WERI-Rb-1 (cell line): ENCODE measurements around the gene NAALADL2.

Source experiments
- DNase-seq: peaks from one replicate; pipeline ENCODE4 v3.0.0-alpha.2; 2020
- H3K27ac ChIP-seq: fragments of 250-450 bp; sonication (Bioruptor Pico); 2 replicates; pipeline ENCODE4 v1.5.1; 2020; ENCODE audit warnings: mild to moderate bottlenecking, moderate library complexity
- H3K27me3 ChIP-seq: fragments of 250-450 bp; sonication (Bioruptor Pico); 2 replicates; pipeline ENCODE4 v1.5.1; 2021; ENCODE audit warnings: mild to moderate bottlenecking, low read depth, moderate library complexity; ENCODE audit not compliant: insufficient read depth, severe bottlenecking
- H3K36me3 ChIP-seq: fragments of 250-450 bp; sonication (Bioruptor Pico); 2 replicates; pipeline ENCODE4 v1.5.1; 2020; ENCODE audit warnings: mild to moderate bottlenecking, moderate library complexity
- H3K4me3 ChIP-seq: 2 replicates; pipeline ENCODE4 v1.5.1; 2011; ENCODE audit warnings: low read depth, mild to moderate bottlenecking, control low read depth, low read length
- H3K9me3 ChIP-seq: fragments of 250-450 bp; sonication (Bioruptor Pico); 2 replicates; pipeline ENCODE4 v1.5.1; 2021; ENCODE audit warnings: mild to moderate bottlenecking, moderate library complexity; ENCODE audit not compliant: severe bottlenecking
- TF ChIP-seq, protein P1 (sequence below): IDR thresholded peaks from 2 replicates; pipeline ENCODE4 v1.5.1; 2011; ENCODE audit warnings: low read depth, mild to moderate bottlenecking, control low read depth, inconsistent platforms, low read length

Gene NAALADL2

DNA sequence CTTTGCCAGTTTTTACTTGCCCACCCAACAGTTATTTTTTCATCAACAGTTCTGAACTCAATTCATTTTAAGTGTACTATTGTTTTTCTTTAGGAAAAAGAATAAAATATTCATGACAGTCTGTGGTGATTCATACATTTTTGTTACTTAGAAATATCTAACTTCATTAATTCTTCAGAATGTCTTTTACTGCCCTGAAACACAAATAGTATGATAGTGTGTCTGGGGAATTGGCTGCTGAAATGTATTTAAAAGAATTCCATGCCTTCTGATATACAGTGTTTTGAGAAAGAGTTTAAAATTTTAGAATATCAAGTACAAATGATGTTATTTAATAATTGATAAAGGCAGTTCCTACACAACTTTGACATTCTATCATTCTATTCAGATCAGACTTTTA lies 854.1 kb downstream of the NAALADL2 start:
- no peaks in the 10 kb centered on the region for H3K27me3 ChIP-seq
- no peak overlapping the region for H3K27ac ChIP-seq
- TF ChIP-seq, protein P1, sequence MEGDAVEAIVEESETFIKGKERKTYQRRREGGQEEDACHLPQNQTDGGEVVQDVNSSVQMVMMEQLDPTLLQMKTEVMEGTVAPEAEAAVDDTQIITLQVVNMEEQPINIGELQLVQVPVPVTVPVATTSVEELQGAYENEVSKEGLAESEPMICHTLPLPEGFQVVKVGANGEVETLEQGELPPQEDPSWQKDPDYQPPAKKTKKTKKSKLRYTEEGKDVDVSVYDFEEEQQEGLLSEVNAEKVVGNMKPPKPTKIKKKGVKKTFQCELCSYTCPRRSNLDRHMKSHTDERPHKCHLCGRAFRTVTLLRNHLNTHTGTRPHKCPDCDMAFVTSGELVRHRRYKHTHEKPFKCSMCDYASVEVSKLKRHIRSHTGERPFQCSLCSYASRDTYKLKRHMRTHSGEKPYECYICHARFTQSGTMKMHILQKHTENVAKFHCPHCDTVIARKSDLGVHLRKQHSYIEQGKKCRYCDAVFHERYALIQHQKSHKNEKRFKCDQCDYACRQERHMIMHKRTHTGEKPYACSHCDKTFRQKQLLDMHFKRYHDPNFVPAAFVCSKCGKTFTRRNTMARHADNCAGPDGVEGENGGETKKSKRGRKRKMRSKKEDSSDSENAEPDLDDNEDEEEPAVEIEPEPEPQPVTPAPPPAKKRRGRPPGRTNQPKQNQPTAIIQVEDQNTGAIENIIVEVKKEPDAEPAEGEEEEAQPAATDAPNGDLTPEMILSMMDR = no peak
- no peak for DNase-seq
- no peaks in the 10 kb centered on the region for H3K9me3 ChIP-seq
- H3K36me3 ChIP-seq = no peaks in the 10 kb centered on the region
- no peak overlapping the region for H3K4me3 ChIP-seq

DNA sequence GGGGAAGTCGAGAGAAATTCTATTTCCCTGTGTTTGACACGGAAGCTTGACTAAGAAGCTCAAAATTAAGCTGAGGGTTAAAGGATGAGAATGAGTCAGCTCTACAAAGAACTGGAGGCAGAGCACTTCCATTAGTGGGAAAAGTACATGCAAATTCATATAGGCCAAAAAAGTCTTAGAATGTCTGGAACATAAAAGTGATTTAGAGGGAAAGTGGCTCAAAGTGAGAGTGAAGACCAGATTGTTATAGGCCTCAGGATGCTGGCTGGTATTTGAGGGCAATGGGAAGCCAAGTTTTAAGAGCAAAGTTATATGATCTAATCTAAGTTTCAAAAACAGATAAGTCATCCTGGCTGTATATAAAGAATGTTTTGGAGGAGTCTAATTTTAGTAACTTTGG lies 857.3 kb downstream of the NAALADL2 start:
- DNase-seq = no peak
- Histone ChIP-seq H3K9me3 (no peaks in the 10 kb centered on the region), H3K27ac (no peak overlapping the region), H3K27me3 (no peaks in the 10 kb centered on the region), H3K36me3 (no peaks in the 10 kb centered on the region), H3K4me3 (no peak overlapping the region)
- TF ChIP-seq, protein P1 = no peak

DNA sequence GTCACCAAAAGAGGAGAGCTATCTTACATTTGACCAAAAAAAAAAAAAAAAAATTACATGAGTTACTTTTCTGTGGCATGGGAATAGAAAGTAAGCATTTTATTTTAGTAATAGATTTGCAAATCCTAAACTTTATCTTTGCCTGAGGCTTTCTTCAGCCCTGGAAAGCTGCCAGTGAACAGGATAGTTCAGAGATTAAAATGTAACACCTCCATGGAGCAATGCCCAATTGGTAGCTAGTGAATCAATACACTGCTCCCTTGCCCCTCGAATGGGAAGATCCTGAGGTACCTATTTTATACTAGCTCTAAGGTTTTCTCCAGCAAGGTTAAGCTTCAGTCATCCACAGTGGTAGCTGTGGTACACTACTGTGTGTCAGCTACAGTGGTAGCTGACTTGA lies 867.1 kb downstream of the NAALADL2 start:
- no peak overlapping the region for H3K4me3 ChIP-seq
- no peaks in the 10 kb centered on the region for H3K36me3 ChIP-seq
- no peaks in the 10 kb centered on the region for H3K27me3 ChIP-seq
- no peak overlapping the region for H3K27ac ChIP-seq
- DNase-seq = no peak
- TF ChIP-seq, protein P1 = no peak
- H3K9me3 ChIP-seq = no peaks in the 10 kb centered on the region

DNA sequence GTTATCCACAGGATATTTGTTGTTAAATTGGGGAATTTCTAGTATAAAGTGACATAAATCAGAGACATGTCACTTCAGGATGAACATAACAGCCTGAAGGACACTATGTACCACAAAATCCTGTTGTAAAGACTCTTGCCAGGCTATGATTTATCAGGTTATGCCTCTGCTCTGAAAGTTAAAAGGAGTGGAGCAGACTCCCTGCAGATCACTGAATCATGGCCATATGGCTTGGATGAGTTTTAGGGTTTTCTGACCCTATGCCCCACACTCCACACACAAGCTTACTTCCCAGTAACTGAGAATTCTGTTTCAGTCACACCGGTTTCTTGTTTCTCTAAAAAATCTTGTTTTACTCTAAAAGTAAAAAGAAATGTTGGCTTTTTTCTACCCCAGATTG lies 869.4 kb downstream of the NAALADL2 start:
- H3K27me3 ChIP-seq = no peaks in the 10 kb centered on the region
- no peak overlapping the region for H3K27ac ChIP-seq
- TF ChIP-seq, protein P1 = no peak
- H3K4me3 ChIP-seq = no peak overlapping the region
- DNase-seq = no peak
- no peaks in the 10 kb centered on the region for H3K36me3 ChIP-seq
- no peaks in the 10 kb centered on the region for H3K9me3 ChIP-seq

DNA sequence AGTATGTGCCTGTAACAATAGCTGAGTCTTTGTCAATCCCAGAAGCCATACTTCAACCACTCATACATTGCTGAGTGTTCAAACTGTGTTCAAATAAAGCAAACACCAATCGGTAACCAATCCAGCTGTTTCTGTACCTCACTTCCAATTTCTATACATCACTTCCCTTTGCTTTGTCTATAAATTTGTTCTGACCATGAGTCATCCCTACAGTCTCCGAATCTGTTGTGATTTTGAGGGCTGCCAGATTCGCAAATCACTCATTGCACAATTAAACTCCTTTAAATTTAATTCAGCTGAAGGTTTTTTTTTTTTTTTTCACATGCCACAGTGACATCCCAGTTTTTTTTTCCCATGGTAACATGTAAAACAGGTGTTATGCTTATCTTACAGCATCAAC lies 870.3 kb downstream of the NAALADL2 start:
- H3K4me3 ChIP-seq = no peak overlapping the region
- no peak overlapping the region for H3K27ac ChIP-seq
- no peak for DNase-seq
- no peaks in the 10 kb centered on the region for H3K9me3 ChIP-seq
- TF ChIP-seq, protein P1 = no peak
- no peaks in the 10 kb centered on the region for H3K36me3 ChIP-seq
- H3K27me3 ChIP-seq = no peaks in the 10 kb centered on the region

DNA sequence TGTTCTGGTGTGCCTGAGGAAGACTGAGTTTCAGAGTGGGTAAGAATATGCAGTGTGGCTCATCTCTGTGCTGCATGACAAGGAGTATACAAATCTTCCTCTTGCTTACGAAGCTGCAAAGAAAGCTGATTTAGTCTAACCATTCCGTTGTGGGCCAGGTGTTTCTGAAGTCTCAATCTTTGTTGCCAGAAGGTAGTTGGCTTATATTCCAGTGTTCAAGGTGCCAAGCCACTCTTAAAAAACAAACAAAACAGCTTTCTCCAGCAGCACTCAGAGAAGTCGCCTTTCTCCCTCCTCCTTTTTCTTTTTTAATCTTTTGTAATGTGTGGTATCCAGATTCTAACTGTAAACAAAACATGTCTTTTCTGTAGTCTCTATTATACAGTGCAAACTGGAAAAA lies 872.4 kb downstream of the NAALADL2 start:
- Histone ChIP-seq H3K9me3 (no peaks in the 10 kb centered on the region), H3K4me3 (no peak overlapping the region), H3K36me3 (no peaks in the 10 kb centered on the region), H3K27ac (no peak overlapping the region), H3K27me3 (no peaks in the 10 kb centered on the region)
- TF ChIP-seq, protein P1 = no peak
- DNase-seq = no peak
